ENCODE data around the gene SH3PXD2A. TPM values are rescaled to one million over a fixed set of nuclear protein-coding genes. Genes with fewer than 3 reads are reported as not detected.

The SH3PXD2A gene
- polyA plus RNA-seq, 1 experiment = 50.2 TPM

GRCh38 chr10:103669243-103669929, 186.0 kb downstream of the SH3PXD2A start:
- CTCF ChIA-PET = interaction anchor here (1.5 to 4.8 kb wide), 3 partner anchors 10 to 17 kb away, joined by 3 to 24 read pairs (median 5); no protein-coding TSS in a partner anchor
- POLR2A ChIA-PET = no interaction called here
- H3K27me3 ChIP-seq (ENCODE audit: control insufficient read depth, insufficient read depth, low read length) = no peaks in the 10 kb centered on the region

GRCh38 chr10:103668351-103669242, 186.8 kb downstream of the SH3PXD2A start:
- POLR2A ChIA-PET = no interaction called here
- TF ChIP-seq CTCF (IDR thresholded peaks at IDR 0.05; ENCODE audit: insufficient read depth, low read depth, low read length) = no peak
- CTCF ChIA-PET = interaction anchor here (0.9 to 4.8 kb wide), 8 partner anchors 10 to 70 kb away, joined by 3 to 24 read pairs (median 6); no protein-coding TSS in a partner anchor

More at GRCh38 chr10:103669243-103669929, 186.0 kb downstream of the SH3PXD2A start:
- TF ChIP-seq CTCF (IDR thresholded peaks at IDR 0.05; ENCODE audit: insufficient read depth, low read depth, low read length) = no peak
- no peak for DNase-seq (ENCODE audit: low read depth)
- H3K4me3 ChIP-seq (ENCODE audit: low read depth, low read length) = no peak overlapping the region
- H3K36me3 ChIP-seq (ENCODE audit: control insufficient read depth, insufficient read depth, low read length) = peaks cover 3% of the 10 kb centered on the region; the same call in 1 of the 2 replicates

GRCh38 chr10:103667356-103667755, 188.0 kb downstream of the SH3PXD2A start:
- no peak for DNase-seq (ENCODE audit: low read depth)
- TF ChIP-seq CTCF (IDR thresholded peaks at IDR 0.05; ENCODE audit: insufficient read depth, low read depth, low read length) = no peak
- CTCF ChIA-PET = interaction anchor here (0.9 to 4.8 kb wide), 8 partner anchors 12 to 75 kb away, joined by 3 to 24 read pairs (median 6); no protein-coding TSS in a partner anchor
- H3K36me3 ChIP-seq (ENCODE audit: control insufficient read depth, insufficient read depth, low read length) = peaks cover 3% of the 10 kb centered on the region; the same call in 1 of the 2 replicates
- H3K4me3 ChIP-seq (ENCODE audit: low read depth, low read length) = no peak overlapping the region
- POLR2A ChIA-PET = no interaction called here
- H3K27me3 ChIP-seq (ENCODE audit: control insufficient read depth, insufficient read depth, low read length) = no peaks in the 10 kb centered on the region

More at GRCh38 chr10:103668351-103669242, 186.8 kb downstream of the SH3PXD2A start:
- Histone ChIP-seq H3K4me3 (ENCODE audit: low read depth, low read length) (peak overlapping the region; percentile 25), H3K36me3 (ENCODE audit: control insufficient read depth, insufficient read depth, low read length) (peaks cover 3% of the 10 kb centered on the region; the same call in 1 of the 2 replicates), H3K27me3 (ENCODE audit: control insufficient read depth, insufficient read depth, low read length) (no peaks in the 10 kb centered on the region)
- peak; percentile 24 for DNase-seq (ENCODE audit: low read depth)

GRCh38 chr10:103666762-103667150, 188.6 kb downstream of the SH3PXD2A start:
- POLR2A ChIA-PET = no interaction called here
- CTCF ChIA-PET = interaction anchor here (1.1 to 4.8 kb wide), 9 partner anchors 10 to 74 kb away, joined by 3 to 24 read pairs (median 5); no protein-coding TSS in a partner anchor
- no peak for DNase-seq (ENCODE audit: low read depth)
- H3K36me3 ChIP-seq (ENCODE audit: control insufficient read depth, insufficient read depth, low read length) = peaks cover 3% of the 10 kb centered on the region; the same call in 1 of the 2 replicates
- no peaks in the 10 kb centered on the region for H3K27me3 ChIP-seq (ENCODE audit: control insufficient read depth, insufficient read depth, low read length)
- TF ChIP-seq CTCF (IDR thresholded peaks at IDR 0.05; ENCODE audit: insufficient read depth, low read depth, low read length) = no peak
- no peak overlapping the region for H3K4me3 ChIP-seq (ENCODE audit: low read depth, low read length)

All from BJ (cell line).